Hepatocyte (in vitro differentiated cells): ENCODE data around the gene SEC23IP.

Experiments used
- EZH2 ChIP-seq: fragments of 200-600 bp; sonication (generic); IDR thresholded peaks from 2 replicates; pipeline ENCODE4 v1.6.1; 2016; ENCODE audit warnings: antibody characterized with exemption, mild to moderate bottlenecking, borderline replicate concordance
- TF ChIP-seq, protein P1 (sequence below): fragments of 200-600 bp; sonication (generic); IDR thresholded peaks from 2 replicates; pipeline ENCODE4 v1.5.1; 2016; ENCODE audit warnings: antibody characterized with exemption, mild to moderate bottlenecking; ENCODE audit not compliant: poor library complexity

DNA sequence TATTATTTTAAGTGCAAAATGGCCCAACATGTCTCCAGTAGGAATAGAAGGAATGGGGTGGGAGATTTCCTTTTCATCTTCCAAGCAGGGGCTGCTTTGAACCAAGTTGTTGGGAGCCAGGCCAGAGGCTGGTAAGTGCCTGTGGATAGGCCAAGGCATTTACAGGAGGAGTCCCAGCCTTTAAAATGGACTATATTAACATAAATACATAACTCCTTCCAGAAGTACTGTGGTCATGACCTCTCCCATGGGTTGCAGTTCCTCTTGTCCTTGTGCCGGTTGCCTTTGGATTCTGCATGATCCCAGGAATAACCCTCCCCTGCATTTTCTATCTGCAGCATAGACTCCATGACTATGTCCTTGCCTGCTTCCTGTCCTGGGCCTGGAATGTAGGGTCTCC lies 95.8 kb downstream of the SEC23IP start:
- TF ChIP-seq, protein P1, sequence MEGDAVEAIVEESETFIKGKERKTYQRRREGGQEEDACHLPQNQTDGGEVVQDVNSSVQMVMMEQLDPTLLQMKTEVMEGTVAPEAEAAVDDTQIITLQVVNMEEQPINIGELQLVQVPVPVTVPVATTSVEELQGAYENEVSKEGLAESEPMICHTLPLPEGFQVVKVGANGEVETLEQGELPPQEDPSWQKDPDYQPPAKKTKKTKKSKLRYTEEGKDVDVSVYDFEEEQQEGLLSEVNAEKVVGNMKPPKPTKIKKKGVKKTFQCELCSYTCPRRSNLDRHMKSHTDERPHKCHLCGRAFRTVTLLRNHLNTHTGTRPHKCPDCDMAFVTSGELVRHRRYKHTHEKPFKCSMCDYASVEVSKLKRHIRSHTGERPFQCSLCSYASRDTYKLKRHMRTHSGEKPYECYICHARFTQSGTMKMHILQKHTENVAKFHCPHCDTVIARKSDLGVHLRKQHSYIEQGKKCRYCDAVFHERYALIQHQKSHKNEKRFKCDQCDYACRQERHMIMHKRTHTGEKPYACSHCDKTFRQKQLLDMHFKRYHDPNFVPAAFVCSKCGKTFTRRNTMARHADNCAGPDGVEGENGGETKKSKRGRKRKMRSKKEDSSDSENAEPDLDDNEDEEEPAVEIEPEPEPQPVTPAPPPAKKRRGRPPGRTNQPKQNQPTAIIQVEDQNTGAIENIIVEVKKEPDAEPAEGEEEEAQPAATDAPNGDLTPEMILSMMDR = no peak
- TF ChIP-seq EZH2 = no peak
